GM13977 (cell line): ENCODE results near the gene LMOD2.

ENCODE experiments used
- DNase-seq: peaks from one replicate; pipeline ENCODE4 v3.0.0; 2012; ENCODE audit warnings: low spot score
- CTCF ChIP-seq: IDR thresholded peaks from 2 replicates; pipeline ENCODE4 v1.5.1; 2012; ENCODE audit warnings: mild to moderate bottlenecking, control low read depth; ENCODE audit not compliant: insufficient read depth; ENCODE audit errors: extremely low read depth, missing control alignments
- in situ Hi-C: fragments of 300-500 bp; cut with MboI; formaldehyde crosslinking; loops from one replicate; pipeline ENCODE4 v1.12.0; 2022; ENCODE audit warnings: low sequenced_read_pairs, low pct_unique_long_range_greater_than_20kb, mixed read lengths, inconsistent platforms; ENCODE audit not compliant: unreplicated experiment

Gene LMOD2

DNA sequence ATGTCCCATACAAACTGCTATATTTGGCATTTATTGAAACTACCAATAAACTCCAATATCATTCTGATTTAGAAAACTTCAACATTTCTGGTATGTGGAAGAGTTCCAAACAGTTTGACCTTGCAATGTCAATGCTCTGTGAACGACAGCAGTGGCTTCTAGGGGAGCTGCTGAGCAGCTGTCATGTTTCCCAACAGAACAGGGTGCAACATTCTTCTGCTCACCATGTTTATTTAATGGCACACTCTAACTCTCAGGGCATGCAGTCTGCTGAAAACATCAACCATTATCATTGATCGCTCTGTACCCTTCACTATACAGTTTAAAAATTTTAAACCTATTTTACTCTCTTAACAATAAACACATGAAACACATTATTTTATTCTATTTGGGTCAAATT, 25.9 kb downstream of the LMOD2 start:
- TF ChIP-seq CTCF: no peak
- in situ Hi-C loops: loop anchor here (10.0 kb wide), 1 partner anchor 183 kb away; no protein-coding TSS in a partner anchor
- no peak for DNase-seq

- in situ Hi-C loops: loop anchor here (10.0 kb wide), 1 partner anchor 182 kb away; no protein-coding TSS in a partner anchor
- peak; percentile 49 for TF ChIP-seq CTCF
- DNase-seq: no peak
Observed at GRCh38 chr7:123682690-123683089, 27.0 kb downstream of the LMOD2 start.

DNA sequence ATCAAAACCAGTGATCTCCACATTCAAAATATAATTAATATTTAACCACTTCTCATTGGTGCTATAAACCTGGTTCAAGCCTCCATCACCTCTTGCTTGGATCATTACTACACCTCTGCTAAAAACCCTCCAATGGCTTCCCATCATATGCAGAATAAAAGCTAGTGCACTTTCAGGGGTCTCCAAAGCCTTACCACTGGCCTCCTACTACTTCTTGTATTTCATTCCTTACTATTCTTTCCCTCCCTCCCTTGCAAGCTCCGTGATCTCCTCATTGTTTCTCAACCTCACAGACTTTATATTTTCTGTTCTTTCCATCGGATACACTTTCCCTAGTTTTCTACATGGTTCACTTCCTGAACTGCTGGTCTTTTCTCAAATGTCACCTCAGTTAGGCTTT, 31.5 kb downstream of the LMOD2 start:
- in situ Hi-C loops: loop anchor here (10.0 kb wide), 1 partner anchor 178 kb away; no protein-coding TSS in a partner anchor
- no peak for TF ChIP-seq CTCF
- DNase-seq: no peak

DNA sequence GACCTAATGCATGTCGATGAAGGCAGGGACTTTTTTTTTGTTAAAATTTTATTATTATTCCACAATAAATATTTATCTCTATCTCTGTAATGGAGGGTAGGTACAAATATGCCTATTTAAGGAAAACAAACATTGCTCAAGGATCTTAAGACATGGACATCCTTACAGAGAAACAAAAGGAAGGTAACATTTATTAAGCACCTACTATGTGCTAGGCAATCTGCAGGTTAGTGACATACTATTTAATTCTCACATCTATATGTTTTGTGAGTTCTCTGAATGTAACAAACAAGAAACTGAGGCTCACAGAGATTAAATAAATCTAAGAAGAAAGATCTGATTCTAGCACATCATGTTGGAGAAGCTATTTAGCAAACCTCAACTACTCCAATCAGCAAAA, 32.1 kb downstream of the LMOD2 start:
- in situ Hi-C loops: loop anchor here (10.0 kb wide), 1 partner anchor 177 kb away; no protein-coding TSS in a partner anchor
- no peak for TF ChIP-seq CTCF
- DNase-seq: no peak

GRCh38 chr7:123689250-123689649, 33.6 kb downstream of the LMOD2 start:
- DNase-seq: no peak
- in situ Hi-C loops: loop anchor here (10.0 kb wide), 1 partner anchor 176 kb away; no protein-coding TSS in a partner anchor
- no peak for TF ChIP-seq CTCF

DNA sequence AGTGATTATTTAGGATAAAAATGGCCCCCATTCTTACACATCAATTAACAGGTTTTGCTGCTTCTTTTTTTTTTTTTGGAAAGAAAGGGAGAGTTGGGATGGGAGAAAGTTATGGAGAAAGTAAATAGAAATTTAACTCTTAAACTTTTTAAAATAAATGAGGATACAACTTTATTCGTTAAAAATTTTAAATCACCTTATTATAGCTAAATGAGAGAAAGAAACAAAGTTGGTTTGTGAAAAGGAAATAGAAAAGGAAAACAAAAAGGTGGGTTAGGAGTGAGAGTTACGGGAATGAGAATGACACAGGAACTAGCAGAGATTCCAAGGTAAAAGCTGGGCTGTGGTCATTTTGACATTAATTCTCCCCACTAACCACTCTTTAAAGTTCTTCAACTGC, 34.9 kb downstream of the LMOD2 start:
- TF ChIP-seq CTCF: no peak
- in situ Hi-C loops: no loop called here
- no peak for DNase-seq

GRCh38 chr7:123692471-123692877, 36.8 kb downstream of the LMOD2 start:
- TF ChIP-seq CTCF: no peak
- no peak for DNase-seq
- in situ Hi-C loops: no loop called here
